Mucosa of descending colon (tissue), 3 donors: Measurements from ENCODE around the gene ITGB2. TPM values are rescaled to one million over a fixed set of nuclear protein-coding genes. Genes with fewer than 3 reads are reported as not detected.

Source experiments
- ATAC-seq: fragments of 200-7000 bp; cut with Tn5 transposase; one replicate; pipeline ENCODE4 v1.9.1; 2020; ENCODE audit warnings: mild to moderate bottlenecking, moderate library complexity
- DNase-seq, 3 donors: peaks; one replicate each; pipeline ENCODE4 v3.0.0-alpha.2; 2020
- H3K36me3 ChIP-seq: fragments of 200-600 bp; one replicate; pipeline ENCODE4 v1.8.0; 2021; ENCODE audit warnings: low read depth, mild to moderate bottlenecking
- H3K4me1 ChIP-seq: fragments of 200-600 bp; one replicate; pipeline ENCODE4 v1.8.0; 2021; ENCODE audit warnings: low read depth, mild to moderate bottlenecking
- H3K4me3 ChIP-seq: fragments of 200-600 bp; one replicate; pipeline ENCODE4 v1.8.0; 2021; ENCODE audit warnings: mild to moderate bottlenecking
- H3K9me3 ChIP-seq: fragments of 200-600 bp; one replicate; pipeline ENCODE4 v1.8.0; 2021; ENCODE audit warnings: mild to moderate bottlenecking
- intact Hi-C, 2 donors: fragments of 100-400 bp; cut with DNase I in 1 of 2; cut with micrococcal nuclease in 1 of 2; formaldehyde crosslinking; loops; one replicate each; pipeline versions ENCODE4 v1.11.0 to v1.11.1; 2022; cut with DNase I, micrococcal nuclease
- total RNA-seq, 3 donors: library from RNA; stranded (reverse); fragmentation: NEBNext Ultra II Directional in 2 of 3; extraction: Animal tissue kit (Norgen Biotek cat#: 25700) in 2 of 3; gene quantifications; one replicate each; pipeline versions ENCODE4 v1.2.1 to v1.2.4, GENCODE V29; 2021 to 2023
- TF ChIP-seq, protein P1 (sequence below): fragments of 200-600 bp; IDR thresholded peaks from one replicate; pipeline ENCODE4 v1.8.0; 2022; ENCODE audit warnings: antibody characterized with exemption, mild to moderate bottlenecking
- donor health status: DM: no; HTN: no; CAD: no; lungs with moderate emphysema.
- donor health status: DM: no; HTN: no; CAD: no.
- donor health status: DM: no; HTN: yes; CAD: no.

ITGB2 gene
- total RNA-seq, 3 donors from 2014 or later = 10.8 to 52.3 (median 51.1) TPM

GRCh38 chr21:44855572-44855971, 65.1 kb downstream of the ITGB2 start:
- ATAC-seq = no peak
- DNase-seq = peak in 1 of 3 donors; percentile 18
- H3K36me3 ChIP-seq = peaks cover 7% of the 10 kb centered on the region
- peaks cover 29% of the 10 kb centered on the region for H3K4me1 ChIP-seq
- no peak overlapping the region for H3K4me3 ChIP-seq
- H3K9me3 ChIP-seq = no peaks in the 10 kb centered on the region
- intact Hi-C loops = no loop called here
- TF ChIP-seq, protein P1, sequence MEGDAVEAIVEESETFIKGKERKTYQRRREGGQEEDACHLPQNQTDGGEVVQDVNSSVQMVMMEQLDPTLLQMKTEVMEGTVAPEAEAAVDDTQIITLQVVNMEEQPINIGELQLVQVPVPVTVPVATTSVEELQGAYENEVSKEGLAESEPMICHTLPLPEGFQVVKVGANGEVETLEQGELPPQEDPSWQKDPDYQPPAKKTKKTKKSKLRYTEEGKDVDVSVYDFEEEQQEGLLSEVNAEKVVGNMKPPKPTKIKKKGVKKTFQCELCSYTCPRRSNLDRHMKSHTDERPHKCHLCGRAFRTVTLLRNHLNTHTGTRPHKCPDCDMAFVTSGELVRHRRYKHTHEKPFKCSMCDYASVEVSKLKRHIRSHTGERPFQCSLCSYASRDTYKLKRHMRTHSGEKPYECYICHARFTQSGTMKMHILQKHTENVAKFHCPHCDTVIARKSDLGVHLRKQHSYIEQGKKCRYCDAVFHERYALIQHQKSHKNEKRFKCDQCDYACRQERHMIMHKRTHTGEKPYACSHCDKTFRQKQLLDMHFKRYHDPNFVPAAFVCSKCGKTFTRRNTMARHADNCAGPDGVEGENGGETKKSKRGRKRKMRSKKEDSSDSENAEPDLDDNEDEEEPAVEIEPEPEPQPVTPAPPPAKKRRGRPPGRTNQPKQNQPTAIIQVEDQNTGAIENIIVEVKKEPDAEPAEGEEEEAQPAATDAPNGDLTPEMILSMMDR = no peak

DNA sequence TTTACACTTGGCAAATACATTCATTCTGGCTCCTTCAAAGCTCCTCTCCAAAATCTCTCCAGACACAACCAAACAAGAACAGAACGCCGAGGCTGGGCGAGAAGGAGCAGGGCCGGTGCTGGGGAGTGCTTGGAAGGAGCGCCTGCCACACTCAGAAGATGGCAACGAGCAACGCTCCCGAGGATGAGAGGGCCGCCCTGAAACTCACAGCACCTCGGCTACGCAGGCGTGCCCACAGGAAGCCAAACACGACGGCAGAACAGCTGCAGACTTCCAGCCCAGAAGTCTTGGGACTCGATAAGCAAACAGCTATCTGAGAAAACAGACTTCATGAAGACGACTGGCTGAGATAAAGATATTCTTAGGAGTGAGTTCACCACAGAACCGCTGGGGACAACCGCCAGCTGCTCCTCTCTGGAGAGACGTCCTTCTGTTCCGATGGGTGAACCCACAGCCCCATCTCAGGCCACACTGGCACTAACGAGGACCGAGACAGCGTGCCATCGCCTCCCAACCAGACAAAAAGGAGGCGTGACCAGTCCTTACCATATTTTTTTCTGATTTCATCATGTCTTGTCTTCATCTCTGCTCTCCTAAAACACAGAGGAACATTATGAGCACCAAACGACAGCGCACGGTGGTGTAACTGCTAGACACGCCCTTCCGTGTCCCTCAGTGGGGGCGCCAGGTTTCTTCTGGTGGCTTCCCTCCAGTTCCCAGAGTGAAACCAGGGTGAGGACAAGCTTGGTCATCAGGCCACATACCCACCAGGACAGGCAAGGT, 65.8 kb downstream of the ITGB2 start:
- Histone ChIP-seq H3K4me3 (no peak overlapping the region), H3K36me3 (peaks cover 10% of the 10 kb centered on the region), H3K9me3 (no peaks in the 10 kb centered on the region), H3K4me1 (peaks cover 36% of the 10 kb centered on the region)
- DNase-seq (peak in 1 of 3 donors; percentile 20), ATAC-seq (no peak)
- TF ChIP-seq, protein P1 = no peak
- intact Hi-C loops = no loop called here

DNA sequence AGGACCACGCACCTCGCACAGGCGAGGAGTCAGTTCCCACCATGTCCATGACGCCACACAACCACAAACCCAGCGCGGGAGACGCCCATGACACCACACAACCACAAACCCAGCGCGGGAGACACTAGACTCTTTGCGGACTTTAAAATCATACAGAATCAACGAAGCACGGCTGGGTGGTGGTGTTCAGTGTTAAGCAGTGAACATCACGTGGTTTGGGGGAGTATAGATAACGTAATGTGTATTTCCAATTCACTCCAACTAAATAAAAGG, 66.4 kb downstream of the ITGB2 start:
- intact Hi-C loops = no loop called here
- ATAC-seq = no peak
- Histone ChIP-seq H3K4me1 (peaks cover 39% of the 10 kb centered on the region), H3K9me3 (no peaks in the 10 kb centered on the region), H3K36me3 (peaks cover 10% of the 10 kb centered on the region), H3K4me3 (no peak overlapping the region)
- peak in 1 of 3 donors; percentile 23 for DNase-seq
- TF ChIP-seq, protein P1 = no peak

GRCh38 chr21:44853601-44854390, 66.9 kb downstream of the ITGB2 start:
- peak; percentile 66 for ATAC-seq
- peak in 2 of 3 donors; percentile 55 to 56 for DNase-seq
- TF ChIP-seq, protein P1 = no peak
- Histone ChIP-seq H3K36me3 (peaks cover 10% of the 10 kb centered on the region), H3K4me1 (peaks cover 44% of the 10 kb centered on the region), H3K9me3 (no peaks in the 10 kb centered on the region), H3K4me3 (no peak overlapping the region)
- intact Hi-C loops = no loop called here

DNA sequence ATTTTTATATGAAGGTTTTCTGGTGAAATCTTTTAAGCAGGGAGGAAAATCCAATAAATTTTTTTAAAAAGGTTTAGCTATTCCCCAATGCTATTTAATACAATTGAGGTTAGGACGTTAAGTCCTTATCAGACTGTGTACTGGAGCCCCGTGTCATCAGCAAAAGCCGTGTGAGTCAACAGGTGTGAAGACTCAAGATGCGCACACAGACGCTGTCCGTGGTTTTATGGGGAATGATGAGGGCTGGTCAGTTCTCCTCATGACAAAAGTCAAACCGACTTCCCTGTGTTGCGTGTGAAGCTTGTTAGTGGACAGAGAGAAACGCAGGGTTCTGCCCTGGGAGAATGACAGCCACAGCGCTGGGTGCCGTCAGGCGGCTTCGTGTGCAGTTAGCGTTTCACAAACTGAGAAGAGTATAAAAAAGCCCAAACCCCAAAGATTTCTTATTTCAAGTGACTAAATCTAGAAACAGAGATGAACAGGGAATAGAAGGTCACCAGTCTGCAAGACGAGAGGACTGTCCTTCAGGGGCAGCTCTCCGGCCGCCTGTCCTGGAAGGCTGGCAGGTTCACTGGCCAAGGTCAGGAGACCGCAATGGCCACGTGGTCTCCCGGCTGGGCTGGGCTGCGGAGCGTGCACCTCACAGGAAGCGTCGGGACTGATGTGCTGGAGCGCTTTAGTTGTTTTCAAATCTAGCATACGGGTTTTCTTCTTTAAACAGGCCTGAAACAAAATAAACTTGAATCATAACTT, 69.6 kb downstream of the ITGB2 start:
- Histone ChIP-seq H3K4me1 (peaks cover 67% of the 10 kb centered on the region), H3K9me3 (no peaks in the 10 kb centered on the region), H3K4me3 (no peak overlapping the region), H3K36me3 (peaks cover 10% of the 10 kb centered on the region)
- no peak for ATAC-seq
- peak in 1 of 3 donors; percentile 32 for DNase-seq
- TF ChIP-seq, protein P1 = no peak
- intact Hi-C loops = no loop called here
